Measurements from ENCODE around the gene GFOD2. TPM values are rescaled to one million over a fixed set of nuclear protein-coding genes. Genes with fewer than 3 reads are reported as not detected.

Gene GFOD2
- total and polyA plus RNA-seq, 2 donors (not counting 3 experiments of a cell fraction or from before 2014, with no cell fraction given): 38.1 to 47.5 TPM

- Histone ChIP-seq H3K27ac (ENCODE audit: insufficient read depth, low read depth, low read length) (no peak overlapping the region), H3K4me1 (ENCODE audit: control insufficient read depth, extremely low read depth, insufficient read depth, low read length) (no peaks in the 10 kb centered on the region), H4K20me1 (replicated peaks; ENCODE audit: control insufficient read depth, extremely low read depth, insufficient read depth, low read length) (no peaks in the 10 kb centered on the region), H3K79me2 (ENCODE audit: control insufficient read depth, insufficient read depth, low read length) (peaks cover 2% of the 10 kb centered on the region), H3K36me3 (ENCODE audit: control insufficient read depth in 2 of 2, extremely low read depth in 1 of 2, insufficient read depth in 2 of 2, low read length in 2 of 2) (peaks cover 0 to 11% of the 10 kb centered on the region in 2 experiments), H3K4me3 (replicated peaks in 1 of 3; ENCODE audit: insufficient read depth in 1 of 3, low read depth in 1 of 3, low read length in 3 of 3) (no peak overlapping the region), H3K9me1 (replicated peaks; ENCODE audit: control insufficient read depth, extremely low read depth, insufficient read depth, low read length) (no peaks in the 10 kb centered on the region), H2AFZ (ENCODE audit: low read depth, low read length) (no peak overlapping the region), H3K9ac (replicated peaks; ENCODE audit: extremely low read depth, insufficient read depth, low read length) (no peak overlapping the region), H3K4me2 (ENCODE audit: insufficient read depth, low read length) (no peak overlapping the region), H3K9me3 (replicated peaks; ENCODE audit: control insufficient read depth, insufficient read depth, low read length) (no peaks in the 10 kb centered on the region), H3K27me3 (ENCODE audit: control insufficient read depth in 2 of 2, insufficient read depth in 2 of 2, low read length in 2 of 2) (no peaks in the 10 kb centered on the region)
- ChIA-PET CTCF (interaction anchor here (0.6 to 1.8 kb wide), 3 partner anchors 11 to 483 kb away, joined by 3 to 5 read pairs (median 5); no protein-coding TSS in a partner anchor), POLR2A (no interaction called here)
- no peak for FAIRE-seq
- BruUV-seq (replicated peaks): no TSS peak
- intact Hi-C loops (cut with micrococcal nuclease) (no loop called here), dilution Hi-C loops (cut with MboI; ENCODE audit: extremely low pct_ligation_motif_present, low sequenced_read_pairs) (no loop called here)
- no peak for DNase-seq (ENCODE audit: low read depth, low spot score)
- TF ChIP-seq JUN (IDR thresholded peaks at IDR 0.05; ENCODE audit: borderline replicate concordance, insufficient read depth, insufficient read length, low read depth) (no peak), MAX (IDR thresholded peaks at IDR 0.05; ENCODE audit: insufficient read depth, insufficient read length) (no peak), POLR2AphosphoS5 (IDR thresholded peaks at IDR 0.05; ENCODE audit: insufficient read depth, low read depth, low read length) (no peak), EZH2 (IDR thresholded peaks at IDR 0.05; ENCODE audit: borderline replicate concordance, low read depth, low read length, severe bottlenecking) (no peak), GATA2 (IDR thresholded peaks at IDR 0.05; ENCODE audit: insufficient read depth, insufficient read length, low read depth, low read length) (no peak), POLR2A (IDR thresholded peaks at IDR 0.05; ENCODE audit: low read depth, low read length) (no peak), CTCF (IDR thresholded peaks at IDR 0.05; ENCODE audit: extremely low read depth in 1 of 2, insufficient read depth in 1 of 2, low read depth in 1 of 2, low read length in 2 of 2) (no peak), FOS (IDR thresholded peaks at IDR 0.05; ENCODE audit: borderline replicate concordance, insufficient read depth, low read length) (no peak), MYC (IDR thresholded peaks at IDR 0.05; ENCODE audit: low read depth, low read length) (no peak)
Observed at GRCh38 chr16:67758966-67759365, 39.9 kb upstream of the GFOD2 start.
